HepG2 (cell line): ENCODE data around the gene CDC26. TPM values are rescaled to one million over a fixed set of nuclear protein-coding genes. Genes with fewer than 3 reads are reported as not detected.

ENCODE experiments used
- AGO1 ChIP-seq: fragments of 200-400 bp; formaldehyde crosslinking; IDR thresholded peaks from 2 replicates; pipeline ENCODE4 v1.6.1; 2017; ENCODE audit warnings: mild to moderate bottlenecking, low read depth, low read length, moderate library complexity; ENCODE audit not compliant: poor library complexity, severe bottlenecking
- EP300 ChIP-seq, 3 experiments: sonication (generic) in 1 of 3; formaldehyde crosslinking in 1 of 3; IDR thresholded peaks; 2 replicates each; pipeline versions ENCODE4 v1.5.1 to v1.6.1; 2011 to 2020; ENCODE audit warnings: low read depth in 2 of 3, low read length in 2 of 3, borderline replicate concordance in 1 of 3, improper control_type of control experiment in 1 of 3, mild to moderate bottlenecking in 1 of 3, missing genetic modification reagents in 1 of 3, moderate library complexity in 1 of 3
- EZH2 ChIP-seq: conservative IDR thresholded peaks from 2 replicates; pipeline ENCODE4 v1.6.1; 2012; ENCODE audit warnings: mild to moderate bottlenecking, low read depth, low read length, moderate library complexity
- GABPB1 ChIP-seq: IDR thresholded peaks from 2 replicates; pipeline ENCODE4 v1.6.1; 2016; ENCODE audit warnings: mild to moderate bottlenecking, missing genetic modification reagents, moderate library complexity, missing compliant biosample characterization
- HNF1A ChIP-seq, 2 experiments: sonication (generic) in 1 of 2; formaldehyde crosslinking in 1 of 2; IDR thresholded peaks; 2 replicates each; pipeline versions ENCODE4 v1.4.0 to v1.6.1; 2016 to 2020; ENCODE audit warnings: borderline replicate concordance in 1 of 2, low read depth in 1 of 2, mild to moderate bottlenecking in 1 of 2, missing genetic modification reagents in 1 of 2
- HOXD1 ChIP-seq: sonication (generic); formaldehyde crosslinking; IDR thresholded peaks from 2 replicates; pipeline ENCODE4 v1.5.0; 2020; ENCODE audit warnings: missing genetic modification reagents
- KLF11 ChIP-seq: IDR thresholded peaks from 2 replicates; pipeline ENCODE4 v1.6.1; 2016; ENCODE audit warnings: missing compliant biosample characterization
- MED1 ChIP-seq: sonication (generic); formaldehyde crosslinking; IDR thresholded peaks from 2 replicates; pipeline ENCODE4 v1.4.0; 2020; ENCODE audit warnings: missing genetic modification reagents
- MEF2D ChIP-seq: sonication (generic); formaldehyde crosslinking; IDR thresholded peaks from 2 replicates; pipeline ENCODE4 v1.5.1; 2020; ENCODE audit warnings: mild to moderate bottlenecking, missing genetic modification reagents
- MLLT10 ChIP-seq: sonication (generic); formaldehyde crosslinking; IDR thresholded peaks from 2 replicates; pipeline ENCODE4 v1.4.0; 2020; ENCODE audit warnings: missing genetic modification reagents
- NR2C2 ChIP-seq: sonication (generic); formaldehyde crosslinking; IDR thresholded peaks from 2 replicates; pipeline ENCODE4 v1.4.0; 2020; ENCODE audit warnings: missing genetic modification reagents, mild to moderate bottlenecking, moderate library complexity, borderline replicate concordance
- SETDB1 ChIP-seq: sonication (generic); formaldehyde crosslinking; IDR thresholded peaks from 2 replicates; pipeline ENCODE4 v1.5.1; 2020; ENCODE audit warnings: missing genetic modification reagents, mild to moderate bottlenecking, borderline replicate concordance
- SRY ChIP-seq: sonication (generic); formaldehyde crosslinking; IDR thresholded peaks from 2 replicates; pipeline ENCODE4 v1.8.0; 2022; ENCODE audit warnings: mild to moderate bottlenecking, missing genetic modification reagents
- STAT6 ChIP-seq: sonication (generic); formaldehyde crosslinking; IDR thresholded peaks from 2 replicates; pipeline ENCODE4 v1.4.0; 2020; ENCODE audit warnings: missing genetic modification reagents, mild to moderate bottlenecking, borderline replicate concordance
- ZNF230 ChIP-seq: sonication (generic); formaldehyde crosslinking; IDR thresholded peaks from 2 replicates; pipeline ENCODE4 v1.4.0; 2020; ENCODE audit warnings: mild to moderate bottlenecking, missing genetic modification reagents
- ZNF414 ChIP-seq: sonication (generic); formaldehyde crosslinking; IDR thresholded peaks from 2 replicates; pipeline ENCODE4 v1.5.0; 2020; ENCODE audit warnings: missing genetic modification reagents
- ZNF441 ChIP-seq: sonication (generic); formaldehyde crosslinking; IDR thresholded peaks from 2 replicates; pipeline ENCODE4 v1.7.0; 2021; ENCODE audit warnings: missing genetic modification reagents, borderline replicate concordance
- ZNF563 ChIP-seq: sonication (generic); formaldehyde crosslinking; IDR thresholded peaks from 2 replicates; pipeline ENCODE4 v1.8.0; 2022; ENCODE audit warnings: mild to moderate bottlenecking, moderate library complexity, missing genetic modification reagents
- ZNF816 ChIP-seq: sonication (generic); formaldehyde crosslinking; IDR thresholded peaks from 2 replicates; pipeline ENCODE4 v1.8.0; 2022; ENCODE audit warnings: missing genetic modification reagents, mild to moderate bottlenecking, borderline replicate concordance
- ZNF883 ChIP-seq: sonication (generic); formaldehyde crosslinking; IDR thresholded peaks from 2 replicates; pipeline ENCODE4 v1.5.1; 2020; ENCODE audit warnings: mild to moderate bottlenecking, missing genetic modification reagents; ENCODE audit errors: not compliant biosample characterization
- polyA plus RNA-seq, 8 experiments: library from polyadenylated mRNA; depleted of rRNA in 3 of 8; stranded (reverse) in 7 of 8; unstranded in 1 of 8; fragments of >200 nt; fragmentation: Illumina TruSeq in 4 of 8; extraction: Trizol in 4 of 8; gene quantifications; 2 replicates each; pipeline versions ENCODE4 v1.2.1 to v1.2.3, GENCODE V29; 2011 to 2016; ENCODE audit warnings: low read depth in 4 of 8, missing spikeins in 1 of 8, mixed read lengths in 1 of 8; ENCODE audit not compliant: insufficient read depth in 1 of 8
- total RNA-seq, 5 experiments: library from RNA; depleted of rRNA; stranded (reverse); fragments of >200 nt; fragmentation: Illumina TruSeq; extraction: Trizol; gene quantifications; 2 replicates each; pipeline ENCODE4 v1.2.3, GENCODE V29; 2016; ENCODE audit warnings: low read depth in 1 of 5

CDC26 gene
- total and polyA plus RNA-seq, 2 of the 13 experiments (the other 11 are each of a cell fraction or from before 2014, with no cell fraction given) = 26.6 to 57.9 TPM

GRCh38 chr9:113221003-113221799 is 54.2 kb downstream of the CDC26 start, which contains the start of the genes FKBP15 and SLC31A1 (continued):
- TF ChIP-seq MED1 (CRISPR knock-in tag) (peak; percentile 63), ZNF563 (CRISPR knock-in tag) (peak; percentile 39; the same call in 1 of the 2 replicates), SRY (no peak), SETDB1 (CRISPR knock-in tag) (no peak), AGO1 (no peak), EP300 (IDR thresholded peaks at IDR 0.05; ENCODE audit: low read depth in 2 of 2, low read length in 2 of 2) (peak in 1 of 2 experiments; percentile 32; a peak in 1 of 4 replicates), EP300 (CRISPR knock-in tag; IDR thresholded peaks at IDR 0.05; ENCODE audit: borderline replicate concordance) (no peak), HOXD1 (CRISPR knock-in tag) (0 out of 2 replicates have a peak, but pooled peaks have one; percentile 36), STAT6 (CRISPR knock-in tag) (no peak; the same call in 1 of the 2 replicates), MLLT10 (CRISPR knock-in tag) (no peak), ZNF414 (CRISPR knock-in tag) (0 out of 2 replicates have a peak, but pooled peaks have one; percentile 77), MEF2D (peak; percentile 25; the same call in 1 of the 2 replicates), KLF11 (CRISPR knock-in tag) (0 out of 2 replicates have a peak, but pooled peaks have one; percentile 29), ZNF883 (CRISPR knock-in tag) (no peak), ZNF816 (no peak), ZNF441 (no peak), GABPB1 (CRISPR knock-in tag) (peak; percentile 93), ZNF230 (CRISPR knock-in tag) (no peak; the same call in none of the 2 replicates), NR2C2 (CRISPR knock-in tag) (peak; percentile 92), EZH2 (no peak), HNF1A (IDR thresholded peaks at IDR 0.05; ENCODE audit: low read depth) (no peak), HNF1A (CRISPR knock-in tag; IDR thresholded peaks at IDR 0.05; ENCODE audit: borderline replicate concordance) (no peak)
